GM12878 (cell line): Measurements from ENCODE around the gene PHLDA2. TPM values are rescaled to one million over a fixed set of nuclear protein-coding genes. Genes with fewer than 3 reads are reported as not detected.

Source experiments
- ATAC-seq: fragments of 200-7000 bp; cut with Tn5 transposase; 3 replicates; pipeline ENCODE4 v1.9.1; 2020; ENCODE audit warnings: mild to moderate bottlenecking, moderate library complexity
- BruUV-seq: library from RNA; stranded (reverse); fragments of 400-500 nt; replicated peaks from 2 replicates; lab custom pipeline; 2021; lab: Mats Ljungman, UMichigan
- CTCF ChIA-PET: fragments of 300-600 bp; sonication (Branson Sonifier 250); formaldehyde crosslinking; extraction: SDS; loops from one replicate; lab custom pipeline; 2021; ENCODE audit warnings: inconsistent platforms; lab: Yijun Ruan, JAX
- POLR2A ChIA-PET: fragments of 350-600 bp; formaldehyde crosslinking; extraction: SDS; loops from one replicate; lab custom pipeline; 2021; ENCODE audit warnings: inconsistent platforms; lab: Charles Lee
- RAD21 ChIA-PET: fragments of 300-600 bp; sonication (Branson Sonifier 250); formaldehyde crosslinking; loops from one replicate; lab custom pipeline; 2023; ENCODE audit warnings: antibody characterized with exemption; ENCODE audit not compliant: unreplicated experiment; lab: Charles Lee
- SMC1A ChIA-PET: fragments of 300-600 bp; sonication (Branson Sonifier 250); formaldehyde crosslinking; loops from one replicate; lab custom pipeline; 2023; ENCODE audit not compliant: unreplicated experiment, uncharacterized antibody; lab: Charles Lee
- DNase-seq: peaks from one replicate; pipeline ENCODE4 v3.0.0-alpha.2; 2011; ENCODE audit warnings: low read depth, low spot score
- FAIRE-seq: peaks from 3 replicates; lab custom pipeline; 2011; peaks lifted over from hg19 to GRCh38; lab: Jason Lieb, UNC
- H2AFZ ChIP-seq: 2 replicates; pipeline ENCODE4 v1.6.0; 2011; ENCODE audit warnings: low read depth, low read length, control low read depth; ENCODE audit not compliant: control insufficient read depth
- H3K27ac ChIP-seq: 2 replicates; pipeline ENCODE4 v1.5.1; 2011; ENCODE audit warnings: control low read depth; ENCODE audit not compliant: control insufficient read depth, insufficient read depth
- H3K27me3 ChIP-seq, 2 experiments: replicated peaks in 1 of 2; 2 replicates each; pipeline versions ENCODE4 v1.6.0 to v1.6.1; 2011; ENCODE audit warnings: low read length in 1 of 2; ENCODE audit not compliant: control insufficient read depth in 2 of 2, insufficient read depth in 2 of 2
- H3K36me3 ChIP-seq, 2 experiments: 2 replicates each; pipeline ENCODE4 v1.5.1; 2011; ENCODE audit warnings: low read length in 1 of 2; ENCODE audit not compliant: control insufficient read depth in 2 of 2, insufficient read depth in 2 of 2
- H3K4me1 ChIP-seq: 2 replicates; pipeline ENCODE4 v1.6.1; 2011; ENCODE audit warnings: mild to moderate bottlenecking, low read length, moderate library complexity, mixed read lengths; ENCODE audit not compliant: control insufficient read depth, insufficient read depth
- H3K4me2 ChIP-seq: 2 replicates; pipeline ENCODE4 v1.6.0; 2011; ENCODE audit warnings: control low read depth; ENCODE audit not compliant: control insufficient read depth, insufficient read depth
- H3K4me3 ChIP-seq: fragments of 200-600 bp; sonication (generic); 2 replicates; pipeline ENCODE4 v1.5.1; 2016
- H3K79me2 ChIP-seq: 2 replicates; pipeline ENCODE4 v1.6.0; 2011; ENCODE audit warnings: low read length; ENCODE audit not compliant: control insufficient read depth, insufficient read depth
- H3K9ac ChIP-seq: 2 replicates; pipeline ENCODE4 v1.8.0; 2011; ENCODE audit warnings: low read length, control low read depth, mixed read lengths; ENCODE audit not compliant: control insufficient read depth, insufficient read depth
- H3K9me3 ChIP-seq: replicated peaks from 3 replicates; pipeline ENCODE4 v1.5.1; 2011; ENCODE audit warnings: mild to moderate bottlenecking, low read length; ENCODE audit not compliant: control insufficient read depth, insufficient read depth
- H4K20me1 ChIP-seq: 2 replicates; pipeline ENCODE4 v1.6.0; 2011; ENCODE audit not compliant: control insufficient read depth, insufficient read depth
- BACH1 ChIP-seq: fragments of 450-650 bp; IDR thresholded peaks from 2 replicates; pipeline ENCODE4 v1.6.1; 2017; ENCODE audit warnings: mild to moderate bottlenecking, borderline replicate concordance
- DPF2 ChIP-seq: fragments of 450-650 bp; IDR thresholded peaks from 2 replicates; pipeline ENCODE4 v1.6.1; 2017; ENCODE audit warnings: mild to moderate bottlenecking
- E2F8 ChIP-seq: fragments of 450-650 bp; IDR thresholded peaks from 2 replicates; pipeline ENCODE4 v1.6.1; 2018; ENCODE audit warnings: mild to moderate bottlenecking, low read depth, moderate library complexity; ENCODE audit not compliant: partially characterized antibody
- EED ChIP-seq: sonication (generic); IDR thresholded peaks from 2 replicates; pipeline ENCODE4 v1.6.1; 2016; ENCODE audit warnings: antibody characterized with exemption, low read depth
- ESRRA ChIP-seq: IDR thresholded peaks from 2 replicates; pipeline ENCODE4 v1.6.1; 2012; ENCODE audit warnings: mild to moderate bottlenecking, low read length, improper control_type of control experiment
- MYC ChIP-seq: IDR thresholded peaks from 2 replicates; pipeline ENCODE4 v1.6.1; 2011; ENCODE audit warnings: mild to moderate bottlenecking, low read length, moderate library complexity, inconsistent platforms; ENCODE audit not compliant: insufficient read depth, insufficient replicate concordance, insufficient read length, severe bottlenecking
- NR2C2 ChIP-seq: IDR thresholded peaks from 2 replicates; pipeline ENCODE4 v1.6.1; 2011; ENCODE audit warnings: borderline replicate concordance, low read depth; ENCODE audit not compliant: control insufficient read depth, insufficient read length
- PAX8 ChIP-seq: fragments of 450-650 bp; IDR thresholded peaks from 2 replicates; pipeline ENCODE4 v1.6.1; 2017; ENCODE audit warnings: mild to moderate bottlenecking, moderate library complexity
- POLR2AphosphoS2 ChIP-seq: IDR thresholded peaks from 2 replicates; pipeline ENCODE4 v1.6.1; 2011; ENCODE audit warnings: low read depth, mild to moderate bottlenecking, low read length, improper control_type of control experiment, moderate library complexity
- POLR2AphosphoS5 ChIP-seq: IDR thresholded peaks from 2 replicates; pipeline ENCODE4 v1.6.1; 2011; ENCODE audit warnings: mild to moderate bottlenecking, low read length, inconsistent platforms
- POU2F2 ChIP-seq: IDR thresholded peaks from 3 replicates; pipeline ENCODE4 v1.6.1; 2011; ENCODE audit warnings: low read depth, mild to moderate bottlenecking, low read length, borderline replicate concordance
- TCF12 ChIP-seq: IDR thresholded peaks from 2 replicates; pipeline ENCODE4 v1.6.1; 2011; ENCODE audit warnings: low read depth, mild to moderate bottlenecking, low read length
- ZNF217 ChIP-seq: fragments of 450-650 bp; IDR thresholded peaks from 2 replicates; pipeline ENCODE4 v1.6.1; 2017; ENCODE audit warnings: antibody characterized with exemption, mild to moderate bottlenecking
- ZNF687 ChIP-seq: fragments of 450-650 bp; IDR thresholded peaks from 2 replicates; pipeline ENCODE4 v1.6.1; 2017; ENCODE audit warnings: mild to moderate bottlenecking, moderate library complexity
- WGBS: methylation state at CpG from one replicate; pipeline ENCODE4 v1.1.6; 2016; ENCODE audit warnings: low lambda C conversion rate; ENCODE audit not compliant: insufficient replicate concordance, insufficient coverage; ENCODE audit errors: missing lambda C conversion rate; 5-methylcytosine and 5-hydroxymethylcytosine counted together
- in situ Hi-C: fragments of 300-500 bp; cut with MboI; formaldehyde crosslinking; loops from 9 replicates; pipeline ENCODE4 v1.14.3; 2018; ENCODE audit warnings: mixed read lengths
- intact Hi-C: fragments of 100-400 bp; cut with micrococcal nuclease; formaldehyde crosslinking; loops from one replicate; pipeline ENCODE4 v1.14.2; 2022; ENCODE audit not compliant: unreplicated experiment
- polyA plus RNA-seq, 11 experiments: library from polyadenylated mRNA; depleted of rRNA in 4 of 11; unstranded in 6 of 11; stranded (reverse) in 5 of 11; fragments of >200 nt; fragmentation: Nextera tagmentation in 4 of 11; fragmentation: Illumina TruSeq in 1 of 11; extraction: Ambion mirVana in 4 of 11; extraction: Trizol in 1 of 11; gene quantifications; 1 replicate in 1 of 11; 2 replicates in 10 of 11; pipeline versions ENCODE4 v1.2.1 to v1.2.3, GENCODE V29; 2011 to 2016; ENCODE audit warnings: inconsistent platforms in 2 of 11, missing spikeins in 2 of 11, low read depth in 1 of 11
- total RNA-seq, 4 experiments: library from RNA; depleted of rRNA in 3 of 4; stranded (reverse); fragments of >200 nt in 3 of 4; fragmentation: Illumina TruSeq in 1 of 4; extraction: Trizol in 1 of 4; gene quantifications; 2 replicates each; pipeline versions ENCODE4 v1.2.1 to v1.2.3, GENCODE V29; 2013 to 2021
- TF ChIP-seq, protein P1 (sequence below): IDR thresholded peaks from 2 replicates; pipeline ENCODE4 v1.6.1; 2011; ENCODE audit warnings: low read depth, mild to moderate bottlenecking, low read length, moderate library complexity, borderline replicate concordance; ENCODE audit errors: extremely low read depth

Gene PHLDA2
- total and polyA plus RNA-seq, 10 of the 15 experiments (the other 5 are each of a cell fraction or from before 2014, with no cell fraction given) = 0.15 to 0.49 (median 0.16) TPM; not detected in 7

DNA sequence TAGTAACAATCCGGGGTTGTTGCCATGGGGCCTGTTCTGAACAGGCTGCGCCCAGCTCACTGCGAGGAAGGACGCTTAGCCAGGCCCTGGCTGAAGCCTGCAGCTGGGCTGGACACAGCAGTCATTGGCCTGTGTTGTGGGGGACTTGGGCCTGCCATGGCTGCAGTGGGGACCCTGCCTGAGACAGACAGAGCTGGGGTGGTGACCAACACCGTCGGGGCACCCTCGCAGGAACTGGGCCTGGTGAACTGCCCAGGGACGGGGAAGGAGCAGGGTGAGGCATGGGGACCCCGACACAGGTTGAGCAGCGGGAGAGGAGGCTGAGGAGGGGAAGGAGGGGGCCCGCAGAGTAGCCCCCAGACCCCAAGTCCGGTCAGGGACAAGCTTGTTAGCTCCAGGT, 8.9 kb downstream of the PHLDA2 start:
- Histone ChIP-seq H3K27ac (no peak overlapping the region), H3K9ac (no peak overlapping the region), H2AFZ (no peak overlapping the region), H3K4me1 (no peaks in the 10 kb centered on the region), H3K9me3 (no peaks in the 10 kb centered on the region), H3K4me3 (no peak overlapping the region), H3K36me3 (no peaks in the 10 kb centered on the region), H4K20me1 (no peaks in the 10 kb centered on the region), H3K79me2 (no peaks in the 10 kb centered on the region), H3K4me2 (no peak overlapping the region), H3K27me3 (no peaks in the 10 kb centered on the region)
- POLR2A ChIA-PET = interaction anchor here (0.7 kb wide), 2 partner anchors 8 to 92 kb away, joined by 3 read pairs; no protein-coding TSS in a partner anchor
- 64% methylated on average over 11 of the region's 12 CpGs for WGBS
- in situ Hi-C loops (no loop called here), intact Hi-C loops (no loop called here)
- RAD21 ChIA-PET = no interaction called here
- BruUV-seq = no TSS peak
- CTCF ChIA-PET = no interaction called here
- no peak for ATAC-seq
- no peak for DNase-seq
- SMC1A ChIA-PET = interaction anchor here (0.7 to 0.8 kb wide), 2 partner anchors 171 to 389 kb away, joined by 3 read pairs; no protein-coding TSS in a partner anchor
- no peak for FAIRE-seq
- TF ChIP-seq POU2F2 (no peak), NR2C2 (no peak), ZNF687 (no peak), POLR2AphosphoS5 (no peak), MYC (no peak), ZNF217 (no peak), POLR2AphosphoS2 (no peak), E2F8 (no peak), TCF12 (no peak), ESRRA (no peak), PAX8 (no peak), DPF2 (no peak), EED (no peak), BACH1 (no peak)
- TF ChIP-seq, protein P1, sequence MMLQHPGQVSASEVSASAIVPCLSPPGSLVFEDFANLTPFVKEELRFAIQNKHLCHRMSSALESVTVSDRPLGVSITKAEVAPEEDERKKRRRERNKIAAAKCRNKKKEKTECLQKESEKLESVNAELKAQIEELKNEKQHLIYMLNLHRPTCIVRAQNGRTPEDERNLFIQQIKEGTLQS = no peak
